ENCODE measurements around the gene HSD11B1.

Gene HSD11B1

GRCh38 chr1:209723756-209724693, 19.4 kb downstream of the HSD11B1 start:
- no peaks in the 10 kb centered on the region for H3K27me3 ChIP-seq (ENCODE audit: control insufficient read depth in 2 of 2, insufficient read depth in 2 of 2, low read length in 2 of 2)
- no peak overlapping the region for H3K9ac ChIP-seq (ENCODE audit: low read depth in 1 of 2, low read length in 2 of 2)
- no peak overlapping the region for H3K27ac ChIP-seq (ENCODE audit: low read depth in 2 of 2, low read length in 2 of 2)
- H3K9me3 ChIP-seq (ENCODE audit: control insufficient read depth in 2 of 2, low read length in 2 of 2) = no peaks in the 10 kb centered on the region
- no peaks in the 10 kb centered on the region for H3K36me3 ChIP-seq (ENCODE audit: control insufficient read depth in 2 of 2, insufficient read depth in 2 of 2, low read length in 2 of 2)
- no peaks in the 10 kb centered on the region for H3K4me1 ChIP-seq (ENCODE audit: control insufficient read depth in 2 of 2, insufficient read depth in 2 of 2, low read length in 2 of 2)
- H3K4me3 ChIP-seq (ENCODE audit: low read length in 2 of 2) = no peak overlapping the region

- H3K9ac ChIP-seq (ENCODE audit: low read depth in 1 of 2, low read length in 2 of 2) = no peak overlapping the region
- no peak overlapping the region for H3K27ac ChIP-seq (ENCODE audit: low read depth in 2 of 2, low read length in 2 of 2)
- H3K27me3 ChIP-seq (ENCODE audit: control insufficient read depth in 2 of 2, insufficient read depth in 2 of 2, low read length in 2 of 2) = no peaks in the 10 kb centered on the region
- no peak overlapping the region for H3K4me3 ChIP-seq (ENCODE audit: low read length in 2 of 2)
- H3K4me1 ChIP-seq (ENCODE audit: control insufficient read depth in 2 of 2, insufficient read depth in 2 of 2, low read length in 2 of 2) = no peaks in the 10 kb centered on the region
- no peaks in the 10 kb centered on the region for H3K9me3 ChIP-seq (ENCODE audit: control insufficient read depth in 2 of 2, low read length in 2 of 2)
- H3K36me3 ChIP-seq (ENCODE audit: control insufficient read depth in 2 of 2, insufficient read depth in 2 of 2, low read length in 2 of 2) = no peaks in the 10 kb centered on the region
Measured at GRCh38 chr1:209727286-209727685, 22.6 kb downstream of the HSD11B1 start.

DNA sequence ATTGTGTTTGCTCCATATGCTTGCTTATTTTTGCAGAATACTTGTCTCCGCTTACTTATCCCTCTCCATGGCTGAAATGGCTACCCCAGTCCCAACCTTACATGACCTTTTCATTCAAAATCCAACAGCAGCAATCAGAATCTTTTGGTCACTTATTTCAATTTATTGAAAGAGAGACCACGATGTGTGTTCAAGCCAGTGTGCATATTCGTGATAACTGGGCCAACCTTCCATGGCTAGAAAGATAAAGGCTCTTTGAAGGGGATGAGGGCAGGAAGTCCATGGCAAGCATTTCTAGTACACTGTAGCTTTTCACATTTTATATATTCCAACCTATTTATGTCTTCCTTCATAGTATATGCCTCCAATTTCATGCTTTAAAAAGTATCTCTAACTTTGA, 23.1 kb downstream of the HSD11B1 start:
- Histone ChIP-seq H3K36me3 (ENCODE audit: control insufficient read depth in 2 of 2, insufficient read depth in 2 of 2, low read length in 2 of 2) (no peaks in the 10 kb centered on the region), H3K27ac (ENCODE audit: low read depth in 2 of 2, low read length in 2 of 2) (no peak overlapping the region), H3K9me3 (ENCODE audit: control insufficient read depth in 2 of 2, low read length in 2 of 2) (no peaks in the 10 kb centered on the region), H3K9ac (ENCODE audit: low read depth in 1 of 2, low read length in 2 of 2) (no peak overlapping the region), H3K4me1 (ENCODE audit: control insufficient read depth in 2 of 2, insufficient read depth in 2 of 2, low read length in 2 of 2) (no peaks in the 10 kb centered on the region), H3K4me3 (ENCODE audit: low read length in 2 of 2) (no peak overlapping the region), H3K27me3 (ENCODE audit: control insufficient read depth in 2 of 2, insufficient read depth in 2 of 2, low read length in 2 of 2) (no peaks in the 10 kb centered on the region)

GRCh38 chr1:209728466-209728865, 23.8 kb downstream of the HSD11B1 start:
- H3K36me3 ChIP-seq (ENCODE audit: control insufficient read depth in 2 of 2, insufficient read depth in 2 of 2, low read length in 2 of 2) = no peaks in the 10 kb centered on the region
- no peaks in the 10 kb centered on the region for H3K9me3 ChIP-seq (ENCODE audit: control insufficient read depth in 2 of 2, low read length in 2 of 2)
- no peaks in the 10 kb centered on the region for H3K27me3 ChIP-seq (ENCODE audit: control insufficient read depth in 2 of 2, insufficient read depth in 2 of 2, low read length in 2 of 2)
- no peaks in the 10 kb centered on the region for H3K4me1 ChIP-seq (ENCODE audit: control insufficient read depth in 2 of 2, insufficient read depth in 2 of 2, low read length in 2 of 2)
- no peak overlapping the region for H3K9ac ChIP-seq (ENCODE audit: low read depth in 1 of 2, low read length in 2 of 2)
- no peak overlapping the region for H3K4me3 ChIP-seq (ENCODE audit: low read length in 2 of 2)
- H3K27ac ChIP-seq (ENCODE audit: low read depth in 2 of 2, low read length in 2 of 2) = no peak overlapping the region

- H3K9me3 ChIP-seq (ENCODE audit: control insufficient read depth in 2 of 2, low read length in 2 of 2) = no peaks in the 10 kb centered on the region
- no peak overlapping the region for H3K9ac ChIP-seq (ENCODE audit: low read depth in 1 of 2, low read length in 2 of 2)
- H3K27me3 ChIP-seq (ENCODE audit: control insufficient read depth in 2 of 2, insufficient read depth in 2 of 2, low read length in 2 of 2) = no peaks in the 10 kb centered on the region
- no peak overlapping the region for H3K27ac ChIP-seq (ENCODE audit: low read depth in 2 of 2, low read length in 2 of 2)
- no peaks in the 10 kb centered on the region for H3K36me3 ChIP-seq (ENCODE audit: control insufficient read depth in 2 of 2, insufficient read depth in 2 of 2, low read length in 2 of 2)
- no peaks in the 10 kb centered on the region for H3K4me1 ChIP-seq (ENCODE audit: control insufficient read depth in 2 of 2, insufficient read depth in 2 of 2, low read length in 2 of 2)
- H3K4me3 ChIP-seq (ENCODE audit: low read length in 2 of 2) = no peak overlapping the region
Measured at GRCh38 chr1:209729436-209729835, 24.8 kb downstream of the HSD11B1 start.

DNA sequence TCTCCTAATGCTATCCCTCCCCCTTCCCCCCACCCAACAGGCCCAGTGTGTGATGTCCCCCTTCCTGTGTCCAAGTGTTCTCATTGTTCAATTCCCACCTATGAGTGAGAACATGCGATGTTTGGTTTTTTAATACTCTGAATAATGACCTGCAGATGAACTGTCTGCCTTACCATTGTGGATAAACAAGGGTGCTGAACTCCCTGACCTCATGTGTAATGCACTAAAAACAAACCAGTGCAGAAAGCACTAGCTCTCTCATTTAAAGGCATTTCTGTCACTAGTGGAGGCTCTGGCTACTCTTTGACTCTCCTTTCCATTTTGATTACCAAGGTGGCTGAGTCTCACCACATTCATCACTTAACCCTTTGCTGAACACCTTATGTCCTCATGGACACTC, 28.1 kb downstream of the HSD11B1 start:
- H3K9ac ChIP-seq (ENCODE audit: low read depth in 1 of 2, low read length in 2 of 2) = no peak overlapping the region
- H3K27ac ChIP-seq (ENCODE audit: low read depth in 2 of 2, low read length in 2 of 2) = no peak overlapping the region

DNA sequence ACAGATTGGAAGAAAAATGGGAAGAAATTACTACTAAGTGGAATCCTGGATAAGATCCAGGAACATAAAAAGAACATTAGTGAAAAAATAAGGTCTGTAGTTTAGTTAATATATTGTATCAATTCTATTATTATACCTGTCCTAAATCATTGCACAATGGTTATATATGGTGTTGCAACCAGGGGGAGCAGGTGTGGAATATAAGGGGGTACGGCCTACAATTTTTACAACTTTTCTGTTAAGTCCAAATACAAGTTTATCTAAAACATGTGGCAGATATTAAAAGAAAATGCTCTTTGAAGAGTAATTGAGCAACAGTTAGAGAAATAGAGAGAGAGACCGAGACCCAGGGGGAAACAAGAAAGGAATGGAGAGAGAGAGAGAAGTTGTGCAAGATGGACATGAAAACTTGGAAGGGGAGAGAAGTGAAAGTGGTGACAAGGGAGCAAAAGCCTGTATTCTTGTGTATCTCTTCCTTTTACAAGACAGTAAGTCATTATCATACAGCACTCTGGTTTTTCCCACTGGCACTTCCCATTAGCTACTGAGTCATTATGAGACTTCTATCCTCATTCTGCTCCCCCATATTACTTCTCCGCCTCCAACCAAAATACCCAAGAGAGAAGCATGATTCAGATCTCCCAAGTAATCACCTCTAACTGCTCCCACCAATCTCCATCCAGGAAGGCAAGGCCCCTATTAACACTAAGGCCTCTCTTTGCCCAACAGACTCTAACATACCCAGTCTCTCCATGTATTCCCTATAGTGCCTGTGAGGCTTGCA, 29.0 kb downstream of the HSD11B1 start:
- H3K27ac ChIP-seq (ENCODE audit: low read depth in 2 of 2, low read length in 2 of 2) = no peak overlapping the region
- H3K9me3 ChIP-seq (ENCODE audit: control insufficient read depth in 2 of 2, low read length in 2 of 2) = no peaks in the 10 kb centered on the region
- no peaks in the 10 kb centered on the region for H3K27me3 ChIP-seq (ENCODE audit: control insufficient read depth in 2 of 2, insufficient read depth in 2 of 2, low read length in 2 of 2)
- no peak overlapping the region for H3K9ac ChIP-seq (ENCODE audit: low read depth in 1 of 2, low read length in 2 of 2)
- no peaks in the 10 kb centered on the region for H3K4me1 ChIP-seq (ENCODE audit: control insufficient read depth in 2 of 2, insufficient read depth in 2 of 2, low read length in 2 of 2)
- H3K36me3 ChIP-seq (ENCODE audit: control insufficient read depth in 2 of 2, insufficient read depth in 2 of 2, low read length in 2 of 2) = no peaks in the 10 kb centered on the region
- H3K4me3 ChIP-seq (ENCODE audit: low read length in 2 of 2) = no peak overlapping the region

More for the DNA sequence above, 28.1 kb downstream of the HSD11B1 start:
- Histone ChIP-seq H3K36me3 (ENCODE audit: control insufficient read depth in 2 of 2, insufficient read depth in 2 of 2, low read length in 2 of 2) (no peaks in the 10 kb centered on the region), H3K4me3 (ENCODE audit: low read length in 2 of 2) (no peak overlapping the region), H3K9me3 (ENCODE audit: control insufficient read depth in 2 of 2, low read length in 2 of 2) (no peaks in the 10 kb centered on the region), H3K27me3 (ENCODE audit: control insufficient read depth in 2 of 2, insufficient read depth in 2 of 2, low read length in 2 of 2) (no peaks in the 10 kb centered on the region), H3K4me1 (ENCODE audit: control insufficient read depth in 2 of 2, insufficient read depth in 2 of 2, low read length in 2 of 2) (no peaks in the 10 kb centered on the region)

DNA sequence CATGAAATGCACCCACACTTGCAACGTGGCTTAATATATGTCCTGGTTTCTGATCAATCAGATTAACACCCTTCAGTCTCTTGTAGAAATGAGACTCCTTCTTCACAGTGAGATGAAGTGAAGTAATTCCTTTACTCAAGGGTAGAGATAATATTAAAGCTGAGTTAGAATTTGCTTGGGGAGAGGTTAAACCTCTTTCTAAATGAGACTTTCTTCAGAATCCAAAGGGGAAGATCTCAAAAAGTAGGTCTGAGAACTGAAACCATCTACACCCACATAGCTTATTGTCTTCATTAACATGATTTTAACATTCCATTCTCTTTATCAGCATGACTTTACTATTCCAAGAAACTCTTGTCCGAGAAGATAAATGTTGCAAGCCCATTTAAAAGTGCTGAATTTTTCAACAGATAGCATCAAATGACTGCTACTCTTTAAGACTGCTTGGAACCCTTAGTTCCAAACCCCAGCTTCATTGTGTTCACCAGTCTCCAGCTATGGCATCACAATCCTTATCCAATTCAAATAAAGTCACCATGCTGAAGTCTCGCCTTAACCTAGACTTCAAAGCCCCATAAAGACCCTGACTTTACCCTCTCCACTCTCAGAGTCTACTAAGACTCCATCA, 32.0 kb downstream of the HSD11B1 start:
- Histone ChIP-seq H3K27me3 (ENCODE audit: control insufficient read depth in 2 of 2, insufficient read depth in 2 of 2, low read length in 2 of 2) (no peaks in the 10 kb centered on the region), H3K27ac (ENCODE audit: low read depth in 2 of 2, low read length in 2 of 2) (no peak overlapping the region), H3K4me3 (ENCODE audit: low read length in 2 of 2) (no peak overlapping the region), H3K9ac (ENCODE audit: low read depth in 1 of 2, low read length in 2 of 2) (no peak overlapping the region), H3K4me1 (ENCODE audit: control insufficient read depth in 2 of 2, insufficient read depth in 2 of 2, low read length in 2 of 2) (no peaks in the 10 kb centered on the region), H3K36me3 (ENCODE audit: control insufficient read depth in 2 of 2, insufficient read depth in 2 of 2, low read length in 2 of 2) (no peaks in the 10 kb centered on the region), H3K9me3 (ENCODE audit: control insufficient read depth in 2 of 2, low read length in 2 of 2) (no peaks in the 10 kb centered on the region)

DNA sequence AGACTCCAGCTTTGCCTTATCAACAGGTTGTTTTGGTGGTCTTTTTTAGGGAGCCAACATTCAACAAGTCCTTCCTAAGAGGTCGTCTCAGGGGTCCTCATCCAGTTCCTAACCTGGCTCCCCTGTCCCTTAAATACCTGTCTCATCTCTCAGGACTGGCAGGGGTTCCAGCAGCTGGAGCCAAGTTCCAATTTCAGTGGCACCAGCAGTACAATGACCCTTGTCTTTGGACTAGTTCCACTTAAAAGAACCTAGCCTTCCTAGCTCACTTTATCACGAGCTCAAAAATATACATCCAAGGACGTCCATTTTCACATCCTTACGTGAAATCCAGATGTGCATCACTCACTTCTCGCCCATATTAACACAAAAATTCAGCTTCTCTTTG, 32.5 kb downstream of the HSD11B1 start:
- H3K27ac ChIP-seq (ENCODE audit: low read depth in 2 of 2, low read length in 2 of 2) = no peak overlapping the region
- no peaks in the 10 kb centered on the region for H3K27me3 ChIP-seq (ENCODE audit: control insufficient read depth in 2 of 2, insufficient read depth in 2 of 2, low read length in 2 of 2)
- H3K4me1 ChIP-seq (ENCODE audit: control insufficient read depth in 2 of 2, insufficient read depth in 2 of 2, low read length in 2 of 2) = no peaks in the 10 kb centered on the region
- no peak overlapping the region for H3K9ac ChIP-seq (ENCODE audit: low read depth in 1 of 2, low read length in 2 of 2)
- no peak overlapping the region for H3K4me3 ChIP-seq (ENCODE audit: low read length in 2 of 2)
- no peaks in the 10 kb centered on the region for H3K9me3 ChIP-seq (ENCODE audit: control insufficient read depth in 2 of 2, low read length in 2 of 2)
- H3K36me3 ChIP-seq (ENCODE audit: control insufficient read depth in 2 of 2, insufficient read depth in 2 of 2, low read length in 2 of 2) = no peaks in the 10 kb centered on the region

DNA sequence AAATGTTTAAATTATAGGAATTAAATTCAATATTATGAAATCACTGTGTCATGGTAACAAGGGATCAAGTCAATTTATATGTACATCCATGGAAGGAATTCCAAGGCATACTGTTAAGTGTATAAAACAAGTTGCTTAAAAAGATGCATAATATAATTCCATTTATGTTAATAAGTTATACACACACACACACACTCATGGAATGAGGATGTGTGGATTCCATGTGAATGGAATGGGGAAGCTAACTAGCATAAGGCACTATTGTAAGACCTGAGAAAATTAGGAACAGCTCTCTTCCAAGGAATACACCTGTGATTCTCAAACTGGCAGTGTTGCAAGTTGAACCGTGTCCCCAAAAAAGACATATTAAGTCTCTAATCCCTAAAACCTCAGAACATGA, 33.6 kb downstream of the HSD11B1 start:
- Histone ChIP-seq H3K27me3 (ENCODE audit: control insufficient read depth in 2 of 2, insufficient read depth in 2 of 2, low read length in 2 of 2) (no peaks in the 10 kb centered on the region), H3K4me1 (ENCODE audit: control insufficient read depth in 2 of 2, insufficient read depth in 2 of 2, low read length in 2 of 2) (no peaks in the 10 kb centered on the region), H3K36me3 (ENCODE audit: control insufficient read depth in 2 of 2, insufficient read depth in 2 of 2, low read length in 2 of 2) (no peaks in the 10 kb centered on the region), H3K9ac (ENCODE audit: low read depth in 1 of 2, low read length in 2 of 2) (no peak overlapping the region), H3K9me3 (ENCODE audit: control insufficient read depth in 2 of 2, low read length in 2 of 2) (no peaks in the 10 kb centered on the region), H3K27ac (ENCODE audit: low read depth in 2 of 2, low read length in 2 of 2) (no peak overlapping the region), H3K4me3 (ENCODE audit: low read length in 2 of 2) (no peak overlapping the region)
